Astrocyte (in vitro differentiated cells and primary cell): ENCODE measurements around the gene SLC45A2. TPM values are rescaled to one million over a fixed set of nuclear protein-coding genes. Genes with fewer than 3 reads are reported as not detected.

ENCODE experiments used
- DNase-seq: peaks from one replicate; pipeline ENCODE4 v3.0.0-alpha.2; 2010; ENCODE audit warnings: low read depth
- FAIRE-seq: peaks from 2 replicates; lab custom pipeline; 2011; peaks lifted over from hg19 to GRCh38; lab: Jason Lieb, UNC
- H2AFZ ChIP-seq: 2 replicates; pipeline ENCODE4 v1.6.0; 2012; ENCODE audit warnings: low read depth, low read length, inconsistent platforms
- H3K27ac ChIP-seq: 2 replicates; pipeline ENCODE4 v1.5.1; 2011; ENCODE audit warnings: low read depth, low read length, inconsistent platforms
- H3K27me3 ChIP-seq: 2 replicates; pipeline ENCODE4 v1.6.0; 2011; ENCODE audit warnings: low read length, inconsistent platforms; ENCODE audit not compliant: insufficient read depth
- H3K36me3 ChIP-seq: 2 replicates; pipeline ENCODE4 v1.5.1; 2011; ENCODE audit warnings: low read length, inconsistent platforms; ENCODE audit not compliant: insufficient read depth
- H3K4me1 ChIP-seq: 2 replicates; pipeline ENCODE4 v1.5.1; 2011; ENCODE audit warnings: low read length, inconsistent platforms; ENCODE audit not compliant: insufficient read depth
- H3K4me2 ChIP-seq: 2 replicates; pipeline ENCODE4 v1.6.0; 2012; ENCODE audit warnings: low read length, inconsistent platforms
- H3K4me3 ChIP-seq: 2 replicates; pipeline ENCODE4 v1.5.1; 2011; ENCODE audit warnings: low read depth, mild to moderate bottlenecking, low read length, inconsistent platforms; ENCODE audit not compliant: insufficient read depth
- H3K79me2 ChIP-seq: 2 replicates; pipeline ENCODE4 v1.6.0; 2012; ENCODE audit warnings: mild to moderate bottlenecking, low read length, inconsistent platforms; ENCODE audit not compliant: insufficient read depth
- H3K9ac ChIP-seq: 2 replicates; pipeline ENCODE4 v1.6.0; 2012; ENCODE audit warnings: mild to moderate bottlenecking, low read length, inconsistent platforms
- H3K9me3 ChIP-seq: 2 replicates; pipeline ENCODE4 v1.5.1; 2012; ENCODE audit warnings: low read depth, mild to moderate bottlenecking, low read length, inconsistent platforms; ENCODE audit not compliant: insufficient read depth
- H4K20me1 ChIP-seq: 2 replicates; pipeline ENCODE4 v1.6.0; 2012; ENCODE audit warnings: low read length, inconsistent platforms; ENCODE audit not compliant: insufficient read depth
- H3K27ac Mint-ChIP-seq: one replicate; pipeline ENCODE4 v1.8.0; 2021; ENCODE audit warnings: mild to moderate bottlenecking, mixed read lengths; ENCODE audit not compliant: unreplicated experiment
- H3K27me3 Mint-ChIP-seq: one replicate; pipeline ENCODE4 v1.8.0; 2021; ENCODE audit warnings: low read depth, mixed read lengths; ENCODE audit not compliant: unreplicated experiment
- H3K36me3 Mint-ChIP-seq: one replicate; pipeline ENCODE4 v1.8.0; 2021; ENCODE audit warnings: low read depth, mixed read lengths; ENCODE audit not compliant: unreplicated experiment
- H3K4me1 Mint-ChIP-seq: one replicate; pipeline ENCODE4 v1.8.0; 2021; ENCODE audit warnings: low read depth, mixed read lengths; ENCODE audit not compliant: unreplicated experiment
- H3K4me3 Mint-ChIP-seq: one replicate; pipeline ENCODE4 v1.8.0; 2021; ENCODE audit warnings: mild to moderate bottlenecking, moderate library complexity, mixed read lengths; ENCODE audit not compliant: unreplicated experiment
- H3K9me3 Mint-ChIP-seq: one replicate; pipeline ENCODE4 v1.8.0; 2021; ENCODE audit warnings: mild to moderate bottlenecking, mixed read lengths; ENCODE audit not compliant: unreplicated experiment
- CTCF ChIP-seq: IDR thresholded peaks from 2 replicates; pipeline ENCODE4 v1.5.1; 2011; ENCODE audit warnings: low read depth, mild to moderate bottlenecking, inconsistent platforms, low read length, moderate library complexity; ENCODE audit not compliant: insufficient read depth
- EZH2 ChIP-seq: IDR thresholded peaks from 2 replicates; pipeline ENCODE4 v1.6.1; 2012; ENCODE audit warnings: mild to moderate bottlenecking, low read length, inconsistent platforms; ENCODE audit not compliant: insufficient read depth
- total RNA-seq: library from RNA; stranded (reverse); gene quantifications from 2 replicates; pipeline ENCODE4 v1.2.1, GENCODE V29; 2021

SLC45A2 gene
- total RNA-seq, 1 donor from 2014 or later: 0.98 TPM

GRCh38 chr5:34030048-34030447 lies 45.6 kb upstream of the SLC45A2 start:
- Histone ChIP-seq H4K20me1 (no peaks in the 10 kb centered on the region), H3K9me3 (no peaks in the 10 kb centered on the region), H3K79me2 (no peaks in the 10 kb centered on the region), H3K27me3 (no peaks in the 10 kb centered on the region), H2AFZ (no peak overlapping the region), H3K9ac (no peak overlapping the region), H3K36me3 (no peaks in the 10 kb centered on the region), H3K27ac (no peak overlapping the region), H3K4me2 (no peak overlapping the region), H3K4me1 (no peaks in the 10 kb centered on the region), H3K4me3 (no peak overlapping the region)
- TF ChIP-seq CTCF (no peak), EZH2 (no peak)
- Mint-ChIP-seq H3K27ac (no peak overlapping the region), H3K36me3 (no peaks in the 10 kb centered on the region), H3K4me1 (no peaks in the 10 kb centered on the region), H3K9me3 (no peaks in the 10 kb centered on the region), H3K4me3 (no peak overlapping the region), H3K27me3 (no peaks in the 10 kb centered on the region)
- FAIRE-seq (no peak), DNase-seq (no peak)

GRCh38 chr5:34028349-34028748 lies 43.9 kb upstream of the SLC45A2 start:
- FAIRE-seq: no peak
- no peak for TF ChIP-seq CTCF
- no peak for TF ChIP-seq EZH2
- no peaks in the 10 kb centered on the region for H4K20me1 ChIP-seq
- Mint-ChIP-seq H3K27me3 (no peaks in the 10 kb centered on the region), H3K4me1 (no peaks in the 10 kb centered on the region), H3K4me3 (no peak overlapping the region), H3K36me3 (no peaks in the 10 kb centered on the region), H3K9me3 (no peaks in the 10 kb centered on the region), H3K27ac (no peak overlapping the region)
- no peaks in the 10 kb centered on the region for H3K27me3 ChIP-seq
- H3K27ac ChIP-seq: no peak overlapping the region
- H3K9ac ChIP-seq: no peak overlapping the region
- H3K9me3 ChIP-seq: no peaks in the 10 kb centered on the region
- H3K36me3 ChIP-seq: no peaks in the 10 kb centered on the region
- DNase-seq: no peak
- H3K4me2 ChIP-seq: no peak overlapping the region
- H2AFZ ChIP-seq: no peak overlapping the region
- no peaks in the 10 kb centered on the region for H3K4me1 ChIP-seq
- no peaks in the 10 kb centered on the region for H3K79me2 ChIP-seq
- no peak overlapping the region for H3K4me3 ChIP-seq

- no peak for DNase-seq
- Histone ChIP-seq H3K4me1 (peaks cover 8% of the 10 kb centered on the region), H3K9me3 (no peaks in the 10 kb centered on the region), H4K20me1 (no peaks in the 10 kb centered on the region), H3K9ac (no peak overlapping the region), H3K36me3 (no peaks in the 10 kb centered on the region), H3K4me2 (no peak overlapping the region), H3K27ac (no peak overlapping the region), H3K27me3 (no peaks in the 10 kb centered on the region), H2AFZ (no peak overlapping the region), H3K4me3 (no peak overlapping the region), H3K79me2 (no peaks in the 10 kb centered on the region)
- Mint-ChIP-seq H3K4me1 (peaks cover 15% of the 10 kb centered on the region), H3K9me3 (no peaks in the 10 kb centered on the region), H3K27me3 (no peaks in the 10 kb centered on the region), H3K4me3 (no peak overlapping the region), H3K27ac (no peak overlapping the region), H3K36me3 (no peaks in the 10 kb centered on the region)
- no peak for FAIRE-seq
- TF ChIP-seq CTCF (no peak), EZH2 (no peak)
Measured at GRCh38 chr5:34026089-34026761, 41.7 kb upstream of the SLC45A2 start.
